ENCODE measurements around the gene COQ5.
A peak's percentile ranks its signal among the peaks of the same experiment; 100 is the strongest.

Gene COQ5

DNA sequence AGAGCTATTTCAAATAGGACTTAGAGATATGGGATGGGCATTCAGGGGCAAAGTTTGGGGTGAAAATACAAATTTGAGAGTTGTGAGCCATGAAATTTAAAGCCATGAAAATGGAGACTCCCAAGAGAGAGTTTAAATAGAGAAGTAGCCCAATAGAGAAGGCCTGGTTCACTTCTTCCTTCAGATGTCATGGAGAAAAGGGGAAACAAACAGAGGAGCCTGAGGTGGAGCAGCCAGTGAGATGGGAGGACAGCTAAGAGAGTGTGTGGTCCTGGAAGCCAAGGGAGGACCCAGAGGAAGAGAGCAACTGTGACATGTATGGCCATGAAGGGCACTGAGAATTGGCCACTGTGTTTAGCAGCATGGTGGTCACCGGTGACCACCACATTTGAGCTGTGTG is 45.3 kb downstream of the COQ5 start (continued):
- TF ChIP-seq, protein P1, sequence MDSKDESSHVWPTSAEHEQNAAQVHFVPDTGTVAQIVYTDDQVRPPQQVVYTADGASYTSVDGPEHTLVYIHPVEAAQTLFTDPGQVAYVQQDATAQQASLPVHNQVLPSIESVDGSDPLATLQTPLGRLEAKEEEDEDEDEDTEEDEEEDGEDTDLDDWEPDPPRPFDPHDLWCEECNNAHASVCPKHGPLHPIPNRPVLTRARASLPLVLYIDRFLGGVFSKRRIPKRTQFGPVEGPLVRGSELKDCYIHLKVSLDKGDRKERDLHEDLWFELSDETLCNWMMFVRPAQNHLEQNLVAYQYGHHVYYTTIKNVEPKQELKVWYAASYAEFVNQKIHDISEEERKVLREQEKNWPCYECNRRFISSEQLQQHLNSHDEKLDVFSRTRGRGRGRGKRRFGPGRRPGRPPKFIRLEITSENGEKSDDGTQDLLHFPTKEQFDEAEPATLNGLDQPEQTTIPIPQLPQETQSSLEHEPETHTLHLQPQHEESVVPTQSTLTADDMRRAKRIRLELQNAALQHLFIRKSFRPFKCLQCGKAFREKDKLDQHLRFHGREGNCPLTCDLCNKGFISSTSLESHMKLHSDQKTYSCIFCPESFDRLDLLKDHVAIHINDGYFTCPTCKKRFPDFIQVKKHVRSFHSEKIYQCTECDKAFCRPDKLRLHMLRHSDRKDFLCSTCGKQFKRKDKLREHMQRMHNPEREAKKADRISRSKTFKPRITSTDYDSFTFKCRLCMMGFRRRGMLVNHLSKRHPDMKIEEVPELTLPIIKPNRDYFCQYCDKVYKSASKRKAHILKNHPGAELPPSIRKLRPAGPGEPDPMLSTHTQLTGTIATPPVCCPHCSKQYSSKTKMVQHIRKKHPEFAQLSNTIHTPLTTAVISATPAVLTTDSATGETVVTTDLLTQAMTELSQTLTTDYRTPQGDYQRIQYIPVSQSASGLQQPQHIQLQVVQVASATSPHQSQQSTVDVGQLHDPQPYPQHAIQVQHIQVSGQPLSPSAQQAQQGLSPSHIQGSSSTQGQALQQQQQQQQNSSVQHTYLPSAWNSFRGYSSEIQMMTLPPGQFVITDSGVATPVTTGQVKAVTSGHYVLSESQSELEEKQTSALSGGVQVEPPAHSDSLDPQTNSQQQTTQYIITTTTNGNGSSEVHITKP (tag by site-specific recombination; IDR thresholded peaks at IDR 0.05), result no peak
- no peak for TF ChIP-seq ZNF248 (tag by site-specific recombination; IDR thresholded peaks at IDR 0.05)
- TF ChIP-seq ZNF514 (tag by site-specific recombination; IDR thresholded peaks at IDR 0.05), result no peak
- no peak for TF ChIP-seq MEIS1 (CRISPR knock-in tag; IDR thresholded peaks at IDR 0.05; ENCODE audit: borderline replicate concordance)
- no peak for TF ChIP-seq ZNF600 (tag by site-specific recombination; IDR thresholded peaks at IDR 0.05)

DNA sequence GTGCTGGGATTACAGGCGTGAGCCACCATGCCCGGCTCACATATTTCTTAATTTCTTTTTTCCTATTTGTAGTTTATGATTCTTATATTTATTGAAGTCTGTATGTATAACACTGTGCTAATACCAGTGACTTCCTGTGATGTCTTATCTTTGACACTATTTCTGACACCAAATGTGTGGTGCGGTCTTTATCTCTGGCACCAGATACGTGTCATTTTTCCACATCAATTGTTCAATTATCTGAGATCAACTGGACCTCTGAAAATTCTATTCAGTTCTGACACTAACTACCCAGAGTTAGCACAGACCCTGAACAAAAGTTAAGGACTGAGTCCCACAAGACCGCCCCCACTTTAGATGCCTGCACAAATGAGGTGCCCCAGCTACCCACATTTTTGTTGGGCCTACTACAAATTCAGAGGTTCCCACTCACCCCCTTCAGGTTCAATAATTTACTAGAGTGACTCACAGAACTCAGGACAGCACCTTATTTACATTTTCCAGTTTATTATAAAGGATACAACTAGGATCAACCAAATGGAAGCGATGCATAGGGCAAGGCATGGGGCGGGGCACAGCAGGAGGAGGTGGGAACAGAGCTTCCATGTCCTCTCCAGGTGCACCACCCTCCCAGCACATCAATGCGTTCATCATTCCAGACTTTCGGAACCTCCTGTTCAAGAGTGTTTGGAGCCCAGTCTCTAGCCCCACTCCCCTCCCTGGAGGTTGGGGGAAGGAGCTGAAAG is 47.8 kb downstream of the COQ5 start:
- TF ChIP-seq ZNF221 (tag by site-specific recombination; IDR thresholded peaks at IDR 0.05; ENCODE audit: borderline replicate concordance), result no peak
- no peak for TF ChIP-seq ZNF560 (tag by site-specific recombination; IDR thresholded peaks at IDR 0.05; ENCODE audit: borderline replicate concordance)
- no peak for TF ChIP-seq ATF2 (tag by site-specific recombination; IDR thresholded peaks at IDR 0.05; ENCODE audit: low read depth)
- TF ChIP-seq ZNF473 (tag by site-specific recombination; IDR thresholded peaks at IDR 0.05), result no peak
- CTCF ChIA-PET, result interaction anchor here (1.7 kb wide), 1 partner anchor 15 kb away, joined by 8 read pairs; no protein-coding TSS in a partner anchor
- no peaks in the 10 kb centered on the region for H3K4me1 ChIP-seq (ENCODE audit: control insufficient read depth, insufficient read depth, low read length)
- H3K36me3 ChIP-seq (ENCODE audit: control insufficient read depth in 2 of 2, insufficient read depth in 1 of 2, low read length in 2 of 2), result peaks cover 0 to 11% of the 10 kb centered on the region in 2 experiments; a peak in 2 of 3 replicates
- no peak overlapping the region for H3K27ac ChIP-seq (ENCODE audit: extremely low read depth, low read depth, low read length)
- POLR2A ChIA-PET, result interaction anchor here (0.7 to 1.7 kb wide), 2 partner anchors 13 to 15 kb away, joined by 4 to 7 read pairs; partner anchors contain the start of gene DYNLL1
- H3K9me3 ChIP-seq (ENCODE audit: control insufficient read depth, insufficient read depth, low read depth, low read length), result no peaks in the 10 kb centered on the region
- no peak overlapping the region for H3K4me3 ChIP-seq (ENCODE audit: low read depth, low read length)

- Histone ChIP-seq H3K4me3 (ENCODE audit: low read depth, low read length) (no peak overlapping the region), H3K9me3 (ENCODE audit: control insufficient read depth, insufficient read depth, low read depth, low read length) (no peaks in the 10 kb centered on the region), H3K36me3 (ENCODE audit: control insufficient read depth in 2 of 2, insufficient read depth in 1 of 2, low read length in 2 of 2) (peaks cover 0 to 11% of the 10 kb centered on the region in 2 experiments; a peak in 2 of 3 replicates), H3K4me1 (ENCODE audit: control insufficient read depth, insufficient read depth, low read length) (no peaks in the 10 kb centered on the region), H3K27ac (ENCODE audit: extremely low read depth, low read depth, low read length) (no peak overlapping the region)
- CTCF ChIA-PET, result no interaction called here
- TF ChIP-seq ZNF639 (tag by site-specific recombination; IDR thresholded peaks at IDR 0.05), result no peak
- TF ChIP-seq ZNF394 (tag by site-specific recombination; IDR thresholded peaks at IDR 0.05; ENCODE audit: borderline replicate concordance), result peak; percentile 92
- TF ChIP-seq ZFP37 (tag by site-specific recombination; IDR thresholded peaks at IDR 0.05), result no peak
- POLR2A ChIA-PET, result interaction anchor here (1.0 to 1.7 kb wide), 2 partner anchors 16 to 44 kb away, joined by 5 to 7 read pairs; partner anchors contain the start of gene DYNLL1
Observed at GRCh38 chr12:120480211-120480610, 48.7 kb downstream of the COQ5 start.
